Mucosa of descending colon (tissue), 3 donors: ENCODE results near the gene KRTAP17-1. TPM values are rescaled to one million over a fixed set of nuclear protein-coding genes. Genes with fewer than 3 reads are reported as not detected.

Experiments used
- ATAC-seq: fragments of 200-7000 bp; cut with Tn5 transposase; one replicate; pipeline ENCODE4 v1.9.1; 2020; ENCODE audit warnings: mild to moderate bottlenecking, moderate library complexity
- DNase-seq, 3 donors: peaks; one replicate each; pipeline ENCODE4 v3.0.0-alpha.2; 2020
- H3K36me3 ChIP-seq: fragments of 200-600 bp; one replicate; pipeline ENCODE4 v1.8.0; 2021; ENCODE audit warnings: low read depth, mild to moderate bottlenecking
- H3K4me1 ChIP-seq: fragments of 200-600 bp; one replicate; pipeline ENCODE4 v1.8.0; 2021; ENCODE audit warnings: low read depth, mild to moderate bottlenecking
- H3K4me3 ChIP-seq: fragments of 200-600 bp; one replicate; pipeline ENCODE4 v1.8.0; 2021; ENCODE audit warnings: mild to moderate bottlenecking
- H3K9me3 ChIP-seq: fragments of 200-600 bp; one replicate; pipeline ENCODE4 v1.8.0; 2021; ENCODE audit warnings: mild to moderate bottlenecking
- CTCF ChIP-seq: fragments of 200-600 bp; IDR thresholded peaks from one replicate; pipeline ENCODE4 v1.8.0; 2022; ENCODE audit warnings: antibody characterized with exemption, mild to moderate bottlenecking
- intact Hi-C, 2 donors: fragments of 100-400 bp; cut with DNase I in 1 of 2; cut with micrococcal nuclease in 1 of 2; formaldehyde crosslinking; loops; one replicate each; pipeline versions ENCODE4 v1.11.0 to v1.11.1; 2022; cut with DNase I, micrococcal nuclease
- long read RNA-seq, 2 donors: library from polyadenylated mRNA; unstranded; transcript quantifications; one replicate each; pipeline ENCODE4 v2.0.0, GENCODE V29; 2019 to 2021
- total RNA-seq, 3 donors: library from RNA; stranded (reverse); fragmentation: NEBNext Ultra II Directional in 2 of 3; extraction: Animal tissue kit (Norgen Biotek cat#: 25700) in 2 of 3; gene quantifications; one replicate each; pipeline versions ENCODE4 v1.2.1 to v1.2.4, GENCODE V29; 2021 to 2023
- donor health status: DM: no; HTN: no; CAD: no; lungs with moderate emphysema.
- donor health status: DM: no; HTN: no; CAD: no.
- donor health status: DM: no; HTN: yes; CAD: no.

KRTAP17-1 gene
- not detected for total RNA-seq
- long read RNA-seq, donor 1: 0 reads
- long read RNA-seq, donor 2: 0 reads

- intact Hi-C loops: no loop called here
Measured at GRCh38 chr17:41315204-41315794, at the start of gene KRTAP17-1. Gene KRTAP17-1 (minus strand): TSS chr17:41315710. CDS start chr17:41315650, 60 bp downstream.

DNA sequence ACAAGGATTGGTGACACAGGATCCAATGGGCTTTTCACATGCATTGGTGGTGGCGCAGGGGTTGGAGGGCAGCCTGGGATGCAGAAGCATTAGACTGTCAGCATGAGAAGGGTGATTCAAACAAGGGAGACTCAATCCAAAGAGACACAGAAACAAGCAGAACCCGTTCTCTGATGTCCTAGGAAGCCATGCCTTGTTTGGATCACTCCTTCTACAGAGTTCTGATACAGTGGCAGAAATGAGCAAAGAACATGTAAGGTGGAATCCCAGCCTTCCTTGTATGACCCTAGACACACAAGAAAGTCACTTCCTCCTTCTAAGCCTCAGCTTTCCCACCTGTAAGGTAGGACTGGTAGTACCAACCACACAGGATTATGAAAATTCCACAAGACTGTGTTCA lies 48.4 kb upstream of the KRTAP17-1 start:
- Histone ChIP-seq H3K4me1 (no peaks in the 10 kb centered on the region), H3K36me3 (no peaks in the 10 kb centered on the region), H3K9me3 (no peaks in the 10 kb centered on the region), H3K4me3 (no peak overlapping the region)
- DNase-seq (no peak), ATAC-seq (no peak)
- TF ChIP-seq CTCF: no peak
- intact Hi-C loops: no loop called here

More at GRCh38 chr17:41315204-41315794, at the start of gene KRTAP17-1:
- DNase-seq (no peak), ATAC-seq (no peak)
- H3K36me3 ChIP-seq: no peaks in the 10 kb centered on the region
- TF ChIP-seq CTCF: no peak
- no peak within 1 kb of the TSS for H3K4me3 ChIP-seq
- H3K9me3 ChIP-seq: peaks cover 5% of the 10 kb centered on the region
- no peaks in the 10 kb centered on the region for H3K4me1 ChIP-seq

DNA sequence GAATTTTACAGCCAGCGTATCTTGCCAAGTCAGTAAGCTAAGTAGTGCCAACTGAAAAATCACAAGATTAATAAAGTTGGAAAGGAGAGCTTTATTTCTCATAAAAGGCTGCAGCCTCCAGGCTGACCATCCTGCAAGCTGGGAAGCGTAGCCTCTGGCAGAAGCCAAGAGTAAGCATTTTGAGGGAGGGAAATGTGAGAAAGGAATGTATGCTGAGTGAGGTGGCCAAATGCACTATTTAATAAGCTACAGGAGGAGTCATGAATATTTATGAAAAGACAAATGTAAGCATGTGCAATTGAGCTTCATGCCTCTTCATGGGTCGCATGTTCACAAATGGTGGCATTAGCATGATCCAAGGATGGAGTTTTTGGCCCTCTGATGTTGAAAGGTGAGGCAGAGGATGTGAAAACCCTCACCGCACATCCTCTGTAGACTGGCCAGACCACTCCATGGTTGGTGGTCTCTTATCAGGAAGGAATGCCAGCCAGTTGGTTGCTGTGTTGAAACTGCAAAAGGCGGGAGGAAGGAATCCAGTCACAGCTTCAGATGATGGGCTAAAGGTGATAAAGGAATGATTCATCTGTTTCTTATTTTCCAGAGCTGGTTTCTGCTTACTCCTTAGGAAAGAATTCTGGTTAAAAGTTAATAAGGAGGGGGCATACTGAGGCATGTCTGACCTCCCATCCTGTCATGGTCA lies 44.9 kb upstream of the KRTAP17-1 start:
- TF ChIP-seq CTCF: no peak
- ATAC-seq: no peak
- no peaks in the 10 kb centered on the region for H3K4me1 ChIP-seq
- no peaks in the 10 kb centered on the region for H3K9me3 ChIP-seq
- no peak overlapping the region for H3K4me3 ChIP-seq
- intact Hi-C loops: no loop called here
- DNase-seq: no peak
- no peaks in the 10 kb centered on the region for H3K36me3 ChIP-seq

- intact Hi-C loops: no loop called here
- DNase-seq (no peak), ATAC-seq (no peak)
- H3K9me3 ChIP-seq: no peaks in the 10 kb centered on the region
- no peak for TF ChIP-seq CTCF
- no peaks in the 10 kb centered on the region for H3K36me3 ChIP-seq
- no peak overlapping the region for H3K4me3 ChIP-seq
- no peaks in the 10 kb centered on the region for H3K4me1 ChIP-seq
Measured at GRCh38 chr17:41354536-41354935, 39.0 kb upstream of the KRTAP17-1 start.

GRCh38 chr17:41352597-41353366 lies 37.3 kb upstream of the KRTAP17-1 start:
- no peak overlapping the region for H3K4me3 ChIP-seq
- intact Hi-C loops: no loop called here
- no peak for TF ChIP-seq CTCF
- ATAC-seq: no peak
- DNase-seq: no peak
- H3K4me1 ChIP-seq: no peaks in the 10 kb centered on the region
- no peaks in the 10 kb centered on the region for H3K9me3 ChIP-seq
- H3K36me3 ChIP-seq: no peaks in the 10 kb centered on the region
